HG02571 (cell line): ENCODE measurements around the gene CSNK2A2.

Source experiments
- ATAC-seq: cut with Tn5 transposase; IDR thresholded peaks from one replicate; pipeline ENCODE4 v1.9.1; 2021; ENCODE audit warnings: mild to moderate bottlenecking, moderate library complexity; ENCODE audit not compliant: unreplicated experiment

CSNK2A2 gene

DNA sequence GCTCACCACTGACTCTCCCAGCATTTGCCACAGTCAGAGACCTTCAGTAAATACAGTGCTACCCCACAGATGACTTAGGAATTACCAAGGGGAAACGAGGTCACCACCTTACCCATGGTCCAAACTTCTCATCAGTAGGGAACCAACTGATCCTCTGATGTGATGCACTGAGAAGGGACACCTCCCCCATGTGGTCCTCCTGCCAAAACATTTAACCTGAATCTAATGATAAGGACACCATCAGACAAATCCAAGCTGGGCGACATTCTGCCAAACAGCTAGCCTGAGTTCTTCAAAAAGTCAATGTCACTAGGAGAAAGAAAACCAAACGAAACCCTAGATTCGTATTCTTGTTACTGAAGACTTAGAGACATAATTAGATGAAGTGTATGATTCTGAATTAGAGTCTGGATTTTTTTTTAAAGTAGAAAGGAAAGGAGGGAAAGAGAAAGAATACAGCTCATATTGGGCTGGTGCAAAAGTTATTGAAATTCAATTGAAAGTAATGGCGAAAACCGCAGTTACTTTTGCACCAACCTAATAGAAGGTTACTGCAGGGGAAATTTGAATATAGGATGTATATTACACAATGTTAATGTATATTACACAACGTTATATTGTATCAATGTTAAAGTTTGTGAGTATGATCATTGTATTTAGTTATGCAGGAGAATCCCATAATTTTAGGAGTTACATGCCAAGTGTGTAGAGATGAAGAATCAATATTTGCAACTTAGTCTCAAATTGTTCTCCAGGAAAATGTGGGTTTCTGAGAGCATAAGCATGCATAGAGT is 2.3 kb upstream of the CSNK2A2 start:
- ATAC-seq, result no peak

- ATAC-seq, result no peak
Observed at GRCh38 chr16:58198803-58199411, 1.0 kb upstream of the CSNK2A2 start.

DNA sequence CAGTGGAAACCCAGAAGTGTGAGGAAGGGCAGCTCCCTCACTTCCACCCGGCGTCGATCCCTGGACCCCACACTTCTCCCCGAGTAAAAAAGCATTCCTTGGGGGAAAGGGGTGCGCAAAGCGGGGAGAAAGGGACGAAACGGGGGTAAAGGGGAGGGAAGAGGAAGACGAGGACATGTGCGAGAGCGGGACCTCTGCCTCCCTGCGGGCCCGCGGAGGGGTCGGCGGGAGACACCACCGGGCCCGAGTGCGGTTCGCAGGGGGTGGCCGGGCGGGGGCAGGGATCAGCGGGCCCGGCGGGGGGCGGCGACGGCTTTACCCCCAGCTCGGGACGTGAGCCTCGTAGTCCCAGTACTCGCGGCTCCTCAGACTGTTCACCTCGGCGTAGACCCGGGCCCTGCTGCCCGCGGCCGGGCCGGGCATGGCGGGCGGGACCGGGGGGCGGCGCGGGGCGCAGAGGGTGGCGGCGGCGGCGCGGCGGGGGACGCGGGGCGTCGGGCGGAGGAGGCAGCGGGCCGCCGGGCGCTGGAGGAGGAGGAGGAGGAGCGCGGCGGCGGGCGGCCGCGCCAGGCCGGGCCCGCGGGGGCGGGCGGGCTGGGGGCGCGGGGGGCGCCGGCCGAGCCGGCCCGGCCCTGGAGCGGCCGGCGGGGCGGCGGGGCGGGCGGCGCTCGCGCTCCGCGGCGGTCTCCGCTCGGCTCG is 443 bp downstream of the CSNK2A2 start:
- ATAC-seq, result peak; percentile 27

DNA sequence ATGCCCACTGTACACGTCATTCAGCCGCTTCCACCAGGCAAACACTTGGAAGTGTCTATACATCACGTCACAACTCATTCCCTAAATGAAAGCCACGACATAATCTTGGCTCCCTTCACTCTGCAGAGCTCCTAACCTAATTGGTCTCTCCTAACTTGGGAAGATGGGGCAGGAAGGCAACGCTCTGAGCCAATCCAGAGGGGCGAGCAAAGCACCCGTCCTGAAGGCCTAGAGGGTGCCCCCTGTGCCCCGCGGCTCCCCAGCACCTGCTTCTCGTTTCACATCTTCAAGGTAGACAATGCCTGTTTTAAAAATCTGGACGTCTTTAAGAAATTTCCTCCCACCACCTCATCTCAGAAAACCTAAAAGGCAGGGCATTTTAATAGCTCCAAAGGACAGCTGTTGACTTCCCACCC is 1.0 kb downstream of the CSNK2A2 start:
- no peak for ATAC-seq

DNA sequence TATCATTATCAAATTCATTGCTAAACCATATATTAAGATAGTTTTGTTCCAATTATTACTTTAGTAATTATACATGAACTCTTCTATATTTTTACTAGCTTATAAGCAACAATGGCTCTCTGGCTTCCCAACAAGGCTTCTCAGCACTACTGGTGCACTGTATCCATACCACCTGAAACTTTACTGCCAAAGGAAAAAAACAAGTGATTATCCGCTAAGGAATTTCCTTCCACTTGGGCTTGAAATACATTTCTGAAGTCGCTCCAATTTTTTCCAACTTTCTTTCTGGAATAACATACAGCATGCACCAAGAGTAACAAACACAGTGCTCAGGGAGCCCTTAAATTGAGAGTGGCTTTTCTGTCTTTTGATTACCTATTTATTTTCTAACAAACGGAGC is 2.1 kb downstream of the CSNK2A2 start:
- no peak for ATAC-seq

DNA sequence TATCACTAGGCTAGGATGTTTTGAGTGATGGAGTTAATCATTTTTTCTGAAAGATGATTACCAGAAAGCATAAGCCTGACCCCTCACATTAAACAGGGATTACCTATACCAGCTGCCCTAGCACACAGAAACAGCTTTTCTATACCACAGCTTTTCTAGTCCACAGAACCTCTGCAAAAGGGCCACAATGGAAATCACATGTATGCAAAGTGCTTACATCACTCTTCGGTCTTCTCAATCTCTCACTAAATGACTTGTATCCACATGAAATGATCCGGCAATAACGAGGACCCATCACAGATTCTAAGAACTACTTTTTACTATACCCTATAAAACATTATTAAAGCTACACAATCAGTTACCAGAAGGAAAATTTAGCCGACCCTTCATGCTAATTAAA is 2.6 kb downstream of the CSNK2A2 start:
- no peak for ATAC-seq

- ATAC-seq, result no peak
Observed at GRCh38 chr16:58194790-58195189, 3.1 kb downstream of the CSNK2A2 start.

- no peak for ATAC-seq
Observed at GRCh38 chr16:58187665-58188421, 10.1 kb downstream of the CSNK2A2 start.

DNA sequence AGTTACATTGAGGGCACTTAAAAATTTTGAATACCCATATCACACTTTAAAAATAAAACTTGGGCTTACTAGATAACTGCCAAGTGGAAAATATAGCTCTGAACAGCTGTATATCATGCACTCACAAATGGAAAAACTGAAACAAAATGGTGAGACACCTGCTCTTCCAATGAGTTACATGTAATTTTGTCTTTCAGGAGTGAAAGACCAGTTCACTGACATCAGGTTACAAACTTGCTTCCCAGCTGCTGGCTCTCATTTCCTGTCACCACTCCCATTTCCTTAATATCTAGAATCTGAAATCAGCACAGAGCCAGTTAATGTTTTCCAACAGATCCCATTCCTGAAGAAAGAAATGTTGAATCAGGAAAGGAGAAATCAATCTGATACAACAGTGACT is 10.8 kb downstream of the CSNK2A2 start:
- no peak for ATAC-seq

GRCh38 chr16:58186176-58186944 is 11.5 kb downstream of the CSNK2A2 start:
- ATAC-seq, result no peak

- no peak for ATAC-seq
Observed at GRCh38 chr16:58177353-58177710, 20.6 kb downstream of the CSNK2A2 start.

GRCh38 chr16:58176608-58177352 is 21.1 kb downstream of the CSNK2A2 start:
- ATAC-seq, result no peak

DNA sequence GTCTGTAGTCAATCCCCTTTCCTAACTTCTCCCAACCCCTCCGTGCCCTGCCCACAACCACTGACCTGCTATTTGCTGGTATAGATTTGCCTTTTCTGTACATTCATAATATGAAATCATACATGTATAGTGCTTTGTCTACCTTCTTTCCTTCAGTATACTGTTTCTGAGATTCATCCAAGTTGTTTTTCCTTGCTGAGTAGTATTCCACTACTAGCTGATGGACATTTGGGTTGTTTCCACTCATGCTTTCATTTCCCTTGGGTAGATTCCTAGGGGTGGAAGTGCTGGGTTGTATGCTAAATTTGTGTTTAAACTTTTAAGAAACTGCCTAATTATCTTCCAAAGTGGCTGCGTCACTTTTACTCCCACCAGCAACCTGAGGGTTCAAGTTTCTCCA is 27.7 kb downstream of the CSNK2A2 start:
- ATAC-seq, result no peak

DNA sequence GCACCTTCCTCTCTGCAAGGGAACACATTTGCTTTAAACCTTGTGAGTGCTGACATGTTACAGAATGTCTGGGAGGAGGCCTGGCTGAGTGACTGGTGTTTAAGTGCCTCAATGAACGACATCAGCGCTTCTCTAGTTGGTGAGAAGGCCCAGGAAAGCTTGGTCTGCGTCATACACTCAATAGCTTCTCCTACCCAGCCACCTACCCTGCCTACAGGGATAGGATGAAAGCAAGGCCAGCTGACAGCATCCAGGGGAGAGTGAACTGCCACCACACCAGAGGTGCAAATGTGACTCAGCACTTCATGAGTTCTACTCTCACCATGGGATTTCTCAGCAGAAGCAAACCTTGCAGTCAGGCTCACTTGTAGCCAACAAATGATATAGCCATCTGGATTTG is 37.1 kb downstream of the CSNK2A2 start:
- no peak for ATAC-seq

DNA sequence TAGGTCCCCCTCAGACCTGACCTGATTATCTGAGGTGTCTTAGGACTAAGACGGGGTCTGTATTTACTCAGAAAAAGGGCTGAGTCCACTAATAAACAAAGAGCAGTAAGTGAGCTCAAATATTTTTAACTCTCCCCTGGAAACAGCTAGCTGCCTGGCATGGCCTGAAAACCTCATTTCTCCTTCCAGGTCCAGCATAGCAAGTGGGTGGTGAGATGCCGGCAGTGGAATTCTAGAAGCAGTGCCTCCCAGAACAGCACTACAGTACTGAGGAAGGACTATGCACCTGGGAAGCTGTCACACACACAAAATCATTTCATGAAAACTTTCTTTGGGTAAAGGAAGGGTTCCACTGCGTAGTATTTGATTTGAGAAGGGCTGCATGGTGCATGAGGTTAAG is 39.2 kb downstream of the CSNK2A2 start:
- ATAC-seq, result no peak

DNA sequence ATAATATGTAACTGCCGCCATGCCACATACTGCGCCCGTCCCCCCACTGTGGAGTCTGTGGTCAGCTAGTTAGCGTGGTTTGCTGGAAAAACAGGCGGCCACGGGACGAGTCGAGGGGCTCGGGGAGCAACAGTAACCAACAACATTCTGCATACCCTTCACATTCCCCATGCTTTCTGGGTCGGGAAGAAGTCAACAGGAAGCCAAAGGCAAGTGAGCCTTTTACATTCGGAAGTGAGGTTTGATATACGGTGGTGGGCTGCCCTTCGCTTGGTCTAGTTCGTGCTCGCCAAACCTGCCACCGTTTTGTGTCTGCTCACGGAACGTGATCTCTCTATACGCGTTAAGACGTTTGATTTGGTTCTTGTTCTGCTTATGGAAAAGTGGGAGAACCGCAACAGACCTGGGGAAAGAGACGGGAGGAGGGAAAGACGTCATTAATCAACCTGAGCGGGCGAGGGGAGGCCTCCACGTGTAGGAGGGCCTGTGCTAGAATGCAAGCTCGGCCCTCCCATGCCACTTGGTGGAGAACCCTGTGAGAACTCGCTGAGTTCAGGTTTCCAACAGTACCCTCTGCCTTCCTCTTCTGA is 39.9 kb downstream of the CSNK2A2 start:
- no peak for ATAC-seq

DNA sequence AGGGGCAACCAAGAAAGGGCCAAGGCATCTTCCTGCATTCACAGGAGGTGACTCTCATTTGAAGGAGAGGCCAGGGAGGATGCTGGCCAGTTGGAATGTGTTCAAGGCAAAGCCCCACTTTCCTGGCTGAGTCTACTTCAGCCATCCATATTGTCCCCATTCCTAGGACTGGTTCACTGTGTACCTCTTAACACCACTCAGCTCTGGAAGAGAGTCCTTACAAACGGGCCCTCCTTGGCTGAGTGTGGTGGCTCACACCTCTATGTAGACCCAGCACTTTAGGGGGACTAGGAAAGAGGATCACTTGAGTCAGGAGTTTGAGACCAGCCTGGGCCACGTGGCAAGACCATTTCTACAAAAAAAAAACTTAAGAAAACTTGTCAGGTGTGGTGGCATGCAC is 40.7 kb downstream of the CSNK2A2 start:
- ATAC-seq, result no peak

DNA sequence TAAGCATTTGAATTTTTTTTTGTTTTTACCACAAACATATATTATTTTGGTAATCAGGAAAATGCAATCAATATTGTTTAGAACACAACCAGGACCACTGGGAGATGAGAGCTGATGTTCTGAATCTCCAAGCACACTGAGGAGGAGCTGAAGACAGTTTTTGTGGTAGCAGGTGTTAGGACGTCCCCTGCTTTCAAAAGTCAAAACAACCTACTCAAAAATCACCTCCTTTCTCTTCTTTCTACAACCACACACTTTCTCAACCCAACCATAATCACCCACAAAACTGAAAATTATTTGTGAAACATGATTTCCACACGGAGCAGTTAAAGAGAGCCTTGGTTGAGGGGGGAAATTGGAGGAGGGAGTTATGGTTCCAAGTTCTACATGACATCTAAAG is 42.1 kb downstream of the CSNK2A2 start:
- ATAC-seq, result no peak

DNA sequence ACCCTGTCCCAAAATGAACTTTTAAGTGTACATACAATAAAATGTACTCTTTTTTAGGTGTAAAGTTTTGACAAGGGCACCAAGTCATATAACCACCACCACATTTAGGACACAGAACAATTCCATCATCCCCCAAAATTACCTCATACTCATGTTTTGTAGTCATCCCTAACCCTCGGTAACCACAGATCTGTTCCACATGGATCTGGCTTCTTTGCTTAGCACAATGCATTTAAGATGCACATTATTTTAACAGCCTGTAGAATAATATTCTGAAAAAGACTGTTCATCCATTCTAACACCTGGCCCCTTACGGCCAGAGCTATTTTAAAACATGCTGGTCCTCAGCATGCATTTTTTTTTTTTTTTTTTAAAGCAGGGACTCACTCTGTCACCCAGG is 43.6 kb downstream of the CSNK2A2 start:
- ATAC-seq, result no peak
